IgD-negative memory B cell (primary cell): ENCODE measurements around the gene FGF14. TPM values are rescaled to one million over a fixed set of nuclear protein-coding genes. Genes with fewer than 3 reads are reported as not detected.

Experiments used
- H3K27ac Mint-ChIP-seq, 3 donors: one replicate each; pipeline ENCODE4 v1.8.0; 2020 to 2022; ENCODE audit warnings: mild to moderate bottlenecking in 3 of 3, mixed read lengths in 3 of 3, moderate library complexity in 1 of 3
- H3K27me3 Mint-ChIP-seq: one replicate; pipeline ENCODE4 v1.8.0; 2021; ENCODE audit warnings: mixed read lengths
- H3K36me3 Mint-ChIP-seq: one replicate; pipeline ENCODE4 v1.8.0; 2020; ENCODE audit warnings: mild to moderate bottlenecking, mixed read lengths
- H3K4me1 Mint-ChIP-seq, 3 donors: one replicate each; pipeline ENCODE4 v1.8.0; 2020 to 2022; ENCODE audit warnings: mixed read lengths in 3 of 3, mild to moderate bottlenecking in 1 of 3
- H3K4me3 Mint-ChIP-seq, 4 donors: one replicate each; pipeline ENCODE4 v1.8.0; 2020 to 2022; ENCODE audit warnings: mild to moderate bottlenecking in 4 of 4, mixed read lengths in 4 of 4, moderate library complexity in 3 of 4
- H3K9me3 Mint-ChIP-seq, 3 donors: one replicate each; pipeline ENCODE4 v1.8.0; 2020 to 2021; ENCODE audit warnings: mixed read lengths in 3 of 3, mild to moderate bottlenecking in 1 of 3
- polyA plus RNA-seq: library from polyadenylated mRNA; unstranded; fragments of 300-500 nt; fragmentation: Illumina TruSeq; gene quantifications from one replicate; pipeline ENCODE4 v1.2.3, GENCODE V29; 2021

FGF14 gene
- polyA plus RNA-seq, 1 donor from 2014 or later, result not detected

- no peaks in the 10 kb centered on the region for H3K27me3 Mint-ChIP-seq
- H3K4me3 Mint-ChIP-seq, result no peak overlapping the region
- peaks cover 0 to 2% (median 0%) of the 10 kb centered on the region in 3 donors for H3K9me3 Mint-ChIP-seq
- no peaks in the 10 kb centered on the region for H3K4me1 Mint-ChIP-seq
- H3K36me3 Mint-ChIP-seq, result no peaks in the 10 kb centered on the region
- H3K27ac Mint-ChIP-seq, result no peak overlapping the region
Observed at GRCh38 chr13:102192858-102193257, 209.0 kb downstream of the FGF14 start.

DNA sequence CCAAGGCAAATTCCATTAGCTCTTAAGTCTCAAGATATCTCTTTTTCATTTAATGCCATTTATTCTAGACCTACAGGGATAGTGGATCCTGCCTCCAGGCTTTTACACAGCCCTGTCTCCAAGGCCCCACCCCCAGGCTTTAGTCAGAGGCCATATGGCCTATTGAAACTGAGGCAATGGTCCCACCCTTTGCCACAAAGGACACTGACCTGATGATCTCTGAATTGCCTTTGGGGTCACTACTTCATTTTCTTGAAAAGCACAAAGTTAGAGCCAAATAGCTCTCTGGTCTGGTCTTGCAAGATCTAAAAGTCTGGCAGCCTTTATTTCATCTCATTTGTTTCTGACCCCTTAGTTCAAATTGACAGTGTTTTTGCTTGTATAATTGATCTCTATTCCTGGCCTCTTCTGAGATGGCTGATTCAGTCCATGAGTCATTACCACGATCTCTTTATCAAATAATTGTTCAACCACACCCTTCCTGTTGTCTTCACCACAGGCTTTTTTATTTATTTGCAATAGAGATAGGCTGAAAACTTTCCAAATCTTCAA lies 209.8 kb downstream of the FGF14 start:
- no peaks in the 10 kb centered on the region for H3K4me1 Mint-ChIP-seq
- H3K27ac Mint-ChIP-seq, result no peak overlapping the region
- peaks cover 0 to 2% (median 0%) of the 10 kb centered on the region in 3 donors for H3K9me3 Mint-ChIP-seq
- no peaks in the 10 kb centered on the region for H3K27me3 Mint-ChIP-seq
- no peaks in the 10 kb centered on the region for H3K36me3 Mint-ChIP-seq
- H3K4me3 Mint-ChIP-seq, result no peak overlapping the region

GRCh38 chr13:102190930-102191329 lies 210.9 kb downstream of the FGF14 start:
- Mint-ChIP-seq H3K27me3 (no peaks in the 10 kb centered on the region), H3K27ac (no peak overlapping the region), H3K4me3 (no peak overlapping the region), H3K9me3 (peaks cover 0 to 2% (median 1%) of the 10 kb centered on the region in 3 donors), H3K36me3 (no peaks in the 10 kb centered on the region), H3K4me1 (no peaks in the 10 kb centered on the region)

DNA sequence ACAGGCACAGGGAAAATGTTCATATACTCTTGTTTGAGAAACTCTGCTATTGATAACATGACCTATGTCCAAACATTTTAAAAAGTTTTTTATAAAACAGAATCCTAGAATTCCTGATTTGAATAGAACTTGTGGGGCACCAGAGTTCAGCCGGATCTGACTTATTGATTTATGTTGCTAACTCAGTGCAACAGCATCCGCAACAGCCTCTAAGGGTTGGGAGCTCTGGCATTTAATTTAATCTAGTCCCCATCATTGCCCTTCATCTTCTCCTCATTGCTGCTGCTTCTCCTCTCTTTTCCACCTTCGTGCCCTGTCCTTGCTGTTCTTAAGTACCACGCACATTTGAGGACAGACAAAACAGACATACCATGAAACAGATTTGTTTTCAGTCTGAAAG lies 214.5 kb downstream of the FGF14 start:
- Mint-ChIP-seq H3K36me3 (no peaks in the 10 kb centered on the region), H3K9me3 (peaks cover 0 to 2% (median 1%) of the 10 kb centered on the region in 3 donors), H3K4me1 (no peaks in the 10 kb centered on the region), H3K4me3 (no peak overlapping the region), H3K27ac (no peak overlapping the region), H3K27me3 (no peaks in the 10 kb centered on the region)

- no peak overlapping the region for H3K4me3 Mint-ChIP-seq
- no peaks in the 10 kb centered on the region for H3K27me3 Mint-ChIP-seq
- H3K4me1 Mint-ChIP-seq, result no peaks in the 10 kb centered on the region
- H3K27ac Mint-ChIP-seq, result no peak overlapping the region
- no peaks in the 10 kb centered on the region for H3K36me3 Mint-ChIP-seq
- H3K9me3 Mint-ChIP-seq, result peaks cover 0 to 2% (median 1%) of the 10 kb centered on the region in 3 donors
Observed at GRCh38 chr13:102185375-102185984, 216.4 kb downstream of the FGF14 start.

DNA sequence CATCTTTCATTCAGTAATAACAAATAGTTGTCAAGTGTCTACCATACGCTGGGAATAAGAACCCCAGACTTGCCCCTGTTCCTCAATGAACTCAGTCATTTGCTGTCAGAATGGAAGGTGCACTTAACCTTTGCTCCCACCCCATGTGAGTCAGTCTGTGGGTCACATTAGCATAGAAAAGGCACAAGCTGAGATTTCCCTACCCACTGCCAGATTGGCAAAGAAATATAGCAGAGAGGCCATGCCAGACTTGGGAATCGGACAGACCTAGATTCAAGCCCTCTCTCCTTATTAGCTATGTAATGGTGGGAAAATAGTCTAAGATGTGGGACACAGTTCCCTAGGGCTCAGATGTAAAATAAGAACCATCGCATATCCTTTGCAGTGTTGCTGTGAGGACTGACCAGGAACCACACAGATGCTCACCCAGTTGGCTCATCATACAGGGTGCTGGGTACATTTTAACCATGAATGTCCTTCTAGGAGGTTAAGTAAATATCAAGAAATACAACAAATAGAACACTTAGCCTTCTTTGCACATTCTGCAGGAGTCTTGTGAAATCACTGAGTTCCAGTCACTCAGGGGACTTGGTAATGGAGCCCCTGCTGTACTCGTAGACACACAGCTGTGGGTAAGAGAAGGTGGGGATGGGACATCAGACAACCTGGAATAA lies 218.2 kb downstream of the FGF14 start:
- Mint-ChIP-seq H3K4me3 (no peak overlapping the region), H3K9me3 (peaks cover 0 to 1% (median 0%) of the 10 kb centered on the region in 3 donors), H3K27me3 (no peaks in the 10 kb centered on the region), H3K36me3 (no peaks in the 10 kb centered on the region), H3K4me1 (no peaks in the 10 kb centered on the region), H3K27ac (no peak overlapping the region)

- no peaks in the 10 kb centered on the region for H3K4me1 Mint-ChIP-seq
- no peak overlapping the region for H3K4me3 Mint-ChIP-seq
- H3K27me3 Mint-ChIP-seq, result no peaks in the 10 kb centered on the region
- H3K9me3 Mint-ChIP-seq, result peaks cover 0 to 1% (median 0%) of the 10 kb centered on the region in 3 donors
- no peaks in the 10 kb centered on the region for H3K36me3 Mint-ChIP-seq
- no peak overlapping the region for H3K27ac Mint-ChIP-seq
Observed at GRCh38 chr13:102182170-102182569, 219.7 kb downstream of the FGF14 start.

DNA sequence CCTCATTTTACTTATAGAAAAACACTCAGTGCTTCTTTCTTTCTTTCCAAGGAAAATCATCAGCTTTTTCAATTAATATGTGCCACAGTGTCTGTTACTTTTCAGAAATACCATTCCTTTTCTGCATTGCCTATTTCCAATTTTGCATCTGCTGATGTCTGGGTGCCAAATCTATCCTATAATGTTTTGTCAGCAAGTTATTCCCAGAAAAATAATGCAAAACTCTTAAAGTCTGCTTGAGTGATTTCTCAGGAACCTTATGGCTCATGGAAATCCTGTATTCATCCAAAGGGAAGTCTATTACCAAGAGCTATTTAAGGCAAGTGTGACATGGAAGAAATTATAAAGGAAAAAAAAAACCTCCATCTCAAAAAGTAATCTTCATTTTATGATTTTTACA lies 224.4 kb downstream of the FGF14 start:
- Mint-ChIP-seq H3K4me3 (no peak overlapping the region), H3K27ac (no peak overlapping the region), H3K4me1 (no peaks in the 10 kb centered on the region), H3K9me3 (peaks cover 0 to 4% (median 3%) of the 10 kb centered on the region in 3 donors), H3K27me3 (no peaks in the 10 kb centered on the region), H3K36me3 (no peaks in the 10 kb centered on the region)

GRCh38 chr13:102176846-102177245 lies 225.0 kb downstream of the FGF14 start:
- no peaks in the 10 kb centered on the region for H3K4me1 Mint-ChIP-seq
- H3K9me3 Mint-ChIP-seq, result peaks cover 0 to 4% (median 3%) of the 10 kb centered on the region in 3 donors
- H3K4me3 Mint-ChIP-seq, result no peak overlapping the region
- no peaks in the 10 kb centered on the region for H3K27me3 Mint-ChIP-seq
- H3K27ac Mint-ChIP-seq, result no peak overlapping the region
- no peaks in the 10 kb centered on the region for H3K36me3 Mint-ChIP-seq

- Mint-ChIP-seq H3K4me1 (no peaks in the 10 kb centered on the region), H3K27ac (no peak overlapping the region), H3K27me3 (no peaks in the 10 kb centered on the region), H3K9me3 (peaks cover 0 to 4% (median 3%) of the 10 kb centered on the region in 3 donors), H3K36me3 (no peaks in the 10 kb centered on the region), H3K4me3 (no peak overlapping the region)
Observed at GRCh38 chr13:102172406-102172805, 229.4 kb downstream of the FGF14 start.

GRCh38 chr13:102170305-102170704 lies 231.5 kb downstream of the FGF14 start:
- no peaks in the 10 kb centered on the region for H3K27me3 Mint-ChIP-seq
- H3K4me1 Mint-ChIP-seq, result peaks cover 0 to 2% (median 0%) of the 10 kb centered on the region in 3 donors
- no peak overlapping the region for H3K27ac Mint-ChIP-seq
- H3K9me3 Mint-ChIP-seq, result peaks cover 0 to 4% (median 3%) of the 10 kb centered on the region in 3 donors
- H3K4me3 Mint-ChIP-seq, result no peak overlapping the region
- H3K36me3 Mint-ChIP-seq, result no peaks in the 10 kb centered on the region

DNA sequence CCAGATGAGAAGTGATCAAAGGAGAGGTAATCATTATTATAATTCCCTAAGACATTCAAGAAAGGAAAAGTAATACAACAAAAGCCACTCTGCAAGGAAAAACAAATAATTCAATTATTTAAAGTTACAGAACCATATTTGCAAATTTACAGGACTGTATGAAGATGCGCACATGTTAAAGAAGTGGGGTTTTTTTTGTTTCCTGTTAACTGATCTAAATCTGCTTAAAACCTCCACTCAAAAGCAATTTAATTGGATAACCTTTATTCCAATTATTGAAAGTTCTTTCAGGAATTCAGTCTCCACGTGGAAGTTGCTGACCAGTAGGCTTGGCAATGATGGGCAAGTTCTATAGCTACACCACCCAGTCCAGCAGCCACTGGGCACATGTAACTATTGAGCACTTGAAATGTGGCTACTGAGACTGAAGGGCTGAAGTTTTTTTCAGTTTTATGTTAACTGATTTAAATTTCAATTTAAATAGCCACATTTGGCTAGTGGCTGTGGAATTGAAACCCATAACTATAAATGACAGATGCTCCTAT lies 232.3 kb downstream of the FGF14 start:
- Mint-ChIP-seq H3K27ac (no peak overlapping the region), H3K27me3 (no peaks in the 10 kb centered on the region), H3K36me3 (peaks cover 2% of the 10 kb centered on the region), H3K4me3 (no peak overlapping the region), H3K9me3 (peaks cover 0 to 2% (median 2%) of the 10 kb centered on the region in 3 donors), H3K4me1 (peaks cover 0 to 2% (median 0%) of the 10 kb centered on the region in 3 donors)

GRCh38 chr13:102152790-102153189 lies 249.1 kb downstream of the FGF14 start:
- no peak overlapping the region for H3K27ac Mint-ChIP-seq
- no peaks in the 10 kb centered on the region for H3K36me3 Mint-ChIP-seq

GRCh38 chr13:102147353-102147752 lies 254.5 kb downstream of the FGF14 start:
- peaks cover 0 to 2% (median 0%) of the 10 kb centered on the region in 3 donors for H3K9me3 Mint-ChIP-seq
- H3K36me3 Mint-ChIP-seq, result no peaks in the 10 kb centered on the region
- H3K4me3 Mint-ChIP-seq, result no peak overlapping the region
- no peaks in the 10 kb centered on the region for H3K4me1 Mint-ChIP-seq
- no peak overlapping the region for H3K27ac Mint-ChIP-seq
- H3K27me3 Mint-ChIP-seq, result no peaks in the 10 kb centered on the region

More at GRCh38 chr13:102152790-102153189, 249.1 kb downstream of the FGF14 start:
- H3K4me1 Mint-ChIP-seq, result no peaks in the 10 kb centered on the region
- H3K9me3 Mint-ChIP-seq, result peaks cover 0 to 2% (median 0%) of the 10 kb centered on the region in 3 donors
- H3K4me3 Mint-ChIP-seq, result no peak overlapping the region
- H3K27me3 Mint-ChIP-seq, result peaks cover 3% of the 10 kb centered on the region

DNA sequence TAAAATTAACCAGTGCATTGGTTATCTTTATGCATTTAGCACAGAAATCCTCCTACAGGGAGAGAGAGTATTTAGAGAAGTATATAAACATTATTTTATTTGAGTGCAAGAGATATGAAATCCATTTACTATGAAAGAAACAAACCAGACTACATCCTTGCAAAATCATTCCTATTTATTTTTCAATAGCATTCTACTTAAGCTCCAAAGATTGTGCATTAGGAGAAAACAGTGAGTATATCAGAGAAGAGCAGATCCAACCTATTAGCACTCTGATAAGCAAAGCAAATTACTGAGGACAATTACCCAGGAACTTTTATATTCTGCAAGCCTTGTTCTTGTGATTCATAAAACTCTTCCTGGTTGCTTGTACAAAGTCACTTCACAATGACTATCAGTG lies 256.1 kb downstream of the FGF14 start:
- Mint-ChIP-seq H3K4me1 (no peaks in the 10 kb centered on the region), H3K36me3 (no peaks in the 10 kb centered on the region), H3K9me3 (peaks cover 0 to under 1% (median 0%) of the 10 kb centered on the region in 3 donors), H3K27ac (no peak overlapping the region), H3K27me3 (no peaks in the 10 kb centered on the region), H3K4me3 (no peak overlapping the region)
